ENCODE results near the gene L3HYPDH. TPM values are rescaled to one million over a fixed set of nuclear protein-coding genes. Genes with fewer than 3 reads are reported as not detected.

The L3HYPDH gene
- total RNA-seq, 2 experiments from 2014 or later = 12.3 to 14.6 TPM

GRCh38 chr14:59481407-59481806 is 2.8 kb downstream of the L3HYPDH start:
- Mint-ChIP-seq H3K4me1 (ENCODE audit: low read depth) (peaks cover 50% of the 10 kb centered on the region), H3K9me3 (no peaks in the 10 kb centered on the region), H3K4me3 (peak overlapping the region; percentile 88), H3K27me3 (no peaks in the 10 kb centered on the region), H3K27ac (no peak overlapping the region), H3K36me3 (ENCODE audit: low read depth) (peaks cover 36% of the 10 kb centered on the region)
- CTCF ChIA-PET = no interaction called here
- ATAC-seq = no peak
- no peak for TF ChIP-seq CTCF (IDR thresholded peaks at IDR 0.05)
- intact Hi-C loops (cut with micrococcal nuclease) = no loop called here
- POLR2A ChIA-PET = no interaction called here
- DNase-seq = no peak

- no peak for TF ChIP-seq CTCF (IDR thresholded peaks at IDR 0.05)
- peaks cover 42% of the 10 kb centered on the region for H3K4me1 Mint-ChIP-seq (ENCODE audit: low read depth)
- ChIA-PET POLR2A (no interaction called here), CTCF (no interaction called here)
- no peak for ATAC-seq
- H3K4me3 Mint-ChIP-seq = peak overlapping the region; percentile 17
- intact Hi-C loops (cut with micrococcal nuclease) = no loop called here
- peak overlapping the region; percentile 41 for H3K27ac Mint-ChIP-seq
- H3K27me3 Mint-ChIP-seq = no peaks in the 10 kb centered on the region
- H3K36me3 Mint-ChIP-seq (ENCODE audit: low read depth) = peaks cover 36% of the 10 kb centered on the region
- H3K9me3 Mint-ChIP-seq = no peaks in the 10 kb centered on the region
- no peak for DNase-seq
These were observed 4.0 kb downstream of the L3HYPDH start for GRCh38 chr14:59480166-59480565.

- H3K36me3 Mint-ChIP-seq (ENCODE audit: low read depth) = peaks cover 38% of the 10 kb centered on the region
- ATAC-seq = no peak
- peaks cover 41% of the 10 kb centered on the region for H3K4me1 Mint-ChIP-seq (ENCODE audit: low read depth)
- no peak overlapping the region for H3K4me3 Mint-ChIP-seq
- ChIA-PET POLR2A (no interaction called here), CTCF (interaction anchor here (0.6 to 1.7 kb wide), 3 partner anchors 14 to 99 kb away, joined by 3 to 5 read pairs (median 4); partner anchors contain the start of genes CCDC175 and GPR135)
- intact Hi-C loops (cut with micrococcal nuclease) = no loop called here
- no peak for TF ChIP-seq CTCF (IDR thresholded peaks at IDR 0.05)
- no peaks in the 10 kb centered on the region for H3K27me3 Mint-ChIP-seq
- no peaks in the 10 kb centered on the region for H3K9me3 Mint-ChIP-seq
- H3K27ac Mint-ChIP-seq = no peak overlapping the region
- no peak for DNase-seq
These were observed 5.7 kb downstream of the L3HYPDH start for GRCh38 chr14:59478540-59478939.

- DNase-seq (no peak), ATAC-seq (no peak)
- Mint-ChIP-seq H3K27ac (no peak overlapping the region), H3K36me3 (ENCODE audit: low read depth) (peaks cover 27% of the 10 kb centered on the region), H3K4me1 (ENCODE audit: low read depth) (peaks cover 17% of the 10 kb centered on the region), H3K27me3 (no peaks in the 10 kb centered on the region), H3K9me3 (no peaks in the 10 kb centered on the region), H3K4me3 (no peak overlapping the region)
- no peak for TF ChIP-seq CTCF (IDR thresholded peaks at IDR 0.05)
- intact Hi-C loops (cut with micrococcal nuclease) = no loop called here
- ChIA-PET CTCF (no interaction called here), POLR2A (no interaction called here)
These were observed 8.5 kb downstream of the L3HYPDH start for GRCh38 chr14:59475709-59476108.

- peaks cover 25% of the 10 kb centered on the region for H3K36me3 Mint-ChIP-seq (ENCODE audit: low read depth)
- no peaks in the 10 kb centered on the region for H3K9me3 Mint-ChIP-seq
These were observed 10.0 kb downstream of the L3HYPDH start for GRCh38 chr14:59474172-59474571.

More at GRCh38 chr14:59474172-59474571, 10.0 kb downstream of the L3HYPDH start:
- CTCF ChIA-PET = interaction anchor here (0.6 to 1.6 kb wide), 3 partner anchors 8 to 39 kb away, joined by 3 to 4 read pairs (median 3); no protein-coding TSS in a partner anchor
- intact Hi-C loops (cut with micrococcal nuclease) = no loop called here
- H3K27ac Mint-ChIP-seq = no peak overlapping the region
- POLR2A ChIA-PET = interaction anchor here (2.9 kb wide), 1 partner anchor 9 kb away, joined by 15 read pairs; the partner anchor contains the start of genes JKAMP and L3HYPDH
- TF ChIP-seq CTCF (IDR thresholded peaks at IDR 0.05) = no peak
- DNase-seq (no peak), ATAC-seq (no peak)
- no peaks in the 10 kb centered on the region for H3K27me3 Mint-ChIP-seq
- no peak overlapping the region for H3K4me3 Mint-ChIP-seq
- peaks cover 7% of the 10 kb centered on the region for H3K4me1 Mint-ChIP-seq (ENCODE audit: low read depth)

All from activated CD8-positive, alpha-beta T cell treated with anti-CD3 and anti-CD28 coated beads for 36 hours (primary cell).